ENCODE results near the gene EML4.
"Not testable (repeated sequence)": the region's sequence is repeated elsewhere in the genome, so short reads cannot be mapped to it uniquely, and the experiment has no call there.

The EML4 gene

DNA sequence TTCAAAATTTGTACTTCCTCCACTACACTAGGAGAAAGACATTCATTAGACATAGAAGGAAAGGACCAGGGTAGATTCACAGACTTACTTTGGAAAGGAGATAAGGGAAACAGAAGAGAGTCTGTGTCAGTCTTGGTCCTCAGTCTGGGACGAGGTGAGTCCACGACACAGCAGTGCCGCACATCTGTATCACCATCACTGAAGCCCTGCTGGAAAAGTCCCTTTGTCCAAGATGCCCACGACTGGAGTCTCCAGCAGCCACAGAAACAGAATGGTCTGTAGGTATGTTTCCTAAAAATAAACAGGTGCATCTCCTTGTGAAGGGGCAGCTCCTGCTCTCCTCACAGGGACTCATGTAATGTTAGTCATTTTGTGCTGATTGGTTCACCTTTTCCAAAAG, 164.4 kb downstream of the EML4 start:
- DNase-seq: no peak
- in situ Hi-C loops (cut with HindIII; ENCODE audit: low pct_ligation_motif_present, low pct_unique_long_range_greater_than_20kb, low sequenced_read_pairs): no loop called here

DNA sequence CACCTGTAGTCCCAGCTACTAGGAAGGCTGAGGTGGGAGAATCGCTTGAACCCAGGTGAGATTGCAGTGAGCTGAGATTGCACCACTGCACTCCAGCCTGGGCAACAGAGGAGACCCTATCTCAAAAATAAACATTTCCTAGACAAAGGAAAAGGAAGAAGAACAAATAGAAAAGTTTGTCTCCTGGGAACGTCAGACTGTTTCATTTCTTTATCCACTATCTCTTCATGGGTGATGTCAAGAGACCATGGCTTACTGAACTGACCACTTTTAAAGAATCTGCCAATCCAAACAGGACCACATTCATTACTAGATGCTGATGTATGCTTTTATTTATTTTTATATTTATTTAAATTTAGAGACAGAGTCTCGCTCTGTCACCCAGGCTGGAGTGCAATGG, 165.1 kb downstream of the EML4 start:
- in situ Hi-C loops (cut with HindIII; ENCODE audit: low pct_ligation_motif_present, low pct_unique_long_range_greater_than_20kb, low sequenced_read_pairs): no loop called here
- no peak for DNase-seq

DNA sequence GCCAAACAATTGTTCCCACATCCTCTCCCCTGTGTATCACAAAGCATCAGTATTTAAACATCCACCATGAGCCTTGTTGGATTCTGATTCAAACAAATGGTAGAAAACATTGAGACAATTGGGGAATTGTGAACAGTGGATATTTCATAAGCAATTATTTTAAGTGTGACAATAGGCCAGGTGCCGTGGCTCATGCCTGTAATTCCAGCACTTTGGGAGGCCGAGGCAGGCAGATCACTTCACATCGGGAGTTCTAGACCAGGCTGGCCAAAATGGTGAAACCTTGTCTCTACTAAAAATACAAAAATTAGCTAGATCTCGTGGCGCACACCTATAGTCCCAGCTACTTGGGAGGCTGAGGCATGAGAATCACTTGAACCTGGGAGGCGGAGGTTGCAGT, 165.7 kb downstream of the EML4 start:
- in situ Hi-C loops (cut with HindIII; ENCODE audit: low pct_ligation_motif_present, low pct_unique_long_range_greater_than_20kb, low sequenced_read_pairs): not testable (repeated sequence)

DNA sequence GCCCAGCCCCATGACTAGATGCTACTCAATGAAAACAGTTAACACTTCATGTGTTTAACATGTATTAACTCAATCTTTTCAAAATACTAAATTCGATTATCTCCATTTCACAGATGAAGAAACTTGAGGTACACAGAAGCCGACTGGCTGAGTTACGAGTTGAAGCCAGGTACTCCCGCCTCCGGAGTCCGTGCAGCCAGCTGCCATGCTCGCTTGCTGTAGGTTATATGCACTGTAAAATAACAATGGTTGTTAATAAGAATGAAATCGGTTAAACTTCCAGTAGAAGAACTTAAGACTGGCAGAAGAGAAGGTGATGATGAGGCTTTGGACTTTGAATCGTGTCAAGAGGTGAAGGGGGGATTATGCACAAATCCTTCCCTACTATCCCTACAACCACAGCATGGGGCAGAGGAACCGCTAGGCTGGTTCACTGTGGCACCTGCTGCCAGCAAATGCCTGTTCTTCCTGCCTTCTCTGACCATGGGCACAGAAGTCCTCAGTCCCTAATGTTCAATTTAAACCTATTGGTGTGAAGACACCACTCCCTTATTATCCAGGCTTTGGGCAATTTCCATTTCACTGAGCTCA, 166.5 kb downstream of the EML4 start:
- DNase-seq: no peak

More for the DNA sequence above, 165.7 kb downstream of the EML4 start:
- DNase-seq: not testable (repeated sequence)

DNA sequence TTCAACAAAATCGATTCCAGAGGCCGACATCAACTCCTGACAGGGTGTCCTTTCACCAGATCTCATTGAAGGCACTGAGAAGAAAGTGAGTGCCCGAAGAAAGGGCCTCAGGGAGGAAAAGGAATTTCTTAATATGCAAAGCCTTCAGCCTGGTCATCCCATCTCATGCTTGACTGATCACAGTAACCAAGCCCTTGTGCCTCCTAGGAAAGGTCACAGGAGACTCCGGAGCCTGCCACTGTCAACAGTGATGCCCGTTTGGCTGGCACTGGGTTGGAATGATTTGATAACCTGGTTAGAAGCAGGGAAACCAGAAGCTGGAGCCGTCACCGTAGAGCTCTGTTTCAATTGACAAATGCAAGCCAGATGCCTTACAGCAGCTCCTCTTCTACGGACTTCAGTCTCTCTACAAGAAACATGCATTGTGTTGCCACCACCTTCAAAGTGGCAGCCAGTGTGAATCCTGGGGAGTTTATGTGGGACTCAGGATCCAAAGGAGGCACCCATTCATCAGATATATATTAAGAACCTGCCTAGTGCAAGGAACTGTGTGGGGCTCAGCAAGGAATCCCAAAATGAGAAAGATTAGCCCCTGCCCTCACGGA, 167.3 kb downstream of the EML4 start:
- no peak for DNase-seq
- in situ Hi-C loops (cut with HindIII; ENCODE audit: low pct_ligation_motif_present, low pct_unique_long_range_greater_than_20kb, low sequenced_read_pairs): no loop called here

More for the DNA sequence above, 166.5 kb downstream of the EML4 start:
- in situ Hi-C loops (cut with HindIII; ENCODE audit: low pct_ligation_motif_present, low pct_unique_long_range_greater_than_20kb, low sequenced_read_pairs): no loop called here

DNA sequence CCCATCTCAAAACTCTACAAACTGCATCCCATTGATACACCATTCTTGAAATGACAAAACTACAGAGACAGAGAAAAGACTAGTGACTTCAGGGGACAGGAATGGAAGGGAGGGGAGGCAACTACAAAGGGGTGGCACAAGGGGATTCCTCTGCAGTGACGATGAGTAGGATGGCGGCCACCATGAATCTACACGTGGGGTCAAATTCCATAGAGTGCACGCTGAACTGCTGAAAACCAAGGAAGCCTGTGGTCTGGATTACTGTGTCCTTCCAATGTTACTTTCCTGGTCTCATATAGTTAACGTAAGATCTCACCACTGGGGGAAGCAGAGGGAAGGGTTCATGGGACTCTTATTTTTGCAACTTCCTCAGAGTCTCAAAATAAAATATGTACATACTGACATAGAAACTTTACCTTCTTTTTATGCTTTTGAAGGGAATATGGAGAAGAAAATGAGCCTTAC, 168.2 kb downstream of the EML4 start:
- in situ Hi-C loops (cut with HindIII; ENCODE audit: low pct_ligation_motif_present, low pct_unique_long_range_greater_than_20kb, low sequenced_read_pairs): no loop called here
- no peak for DNase-seq

DNA sequence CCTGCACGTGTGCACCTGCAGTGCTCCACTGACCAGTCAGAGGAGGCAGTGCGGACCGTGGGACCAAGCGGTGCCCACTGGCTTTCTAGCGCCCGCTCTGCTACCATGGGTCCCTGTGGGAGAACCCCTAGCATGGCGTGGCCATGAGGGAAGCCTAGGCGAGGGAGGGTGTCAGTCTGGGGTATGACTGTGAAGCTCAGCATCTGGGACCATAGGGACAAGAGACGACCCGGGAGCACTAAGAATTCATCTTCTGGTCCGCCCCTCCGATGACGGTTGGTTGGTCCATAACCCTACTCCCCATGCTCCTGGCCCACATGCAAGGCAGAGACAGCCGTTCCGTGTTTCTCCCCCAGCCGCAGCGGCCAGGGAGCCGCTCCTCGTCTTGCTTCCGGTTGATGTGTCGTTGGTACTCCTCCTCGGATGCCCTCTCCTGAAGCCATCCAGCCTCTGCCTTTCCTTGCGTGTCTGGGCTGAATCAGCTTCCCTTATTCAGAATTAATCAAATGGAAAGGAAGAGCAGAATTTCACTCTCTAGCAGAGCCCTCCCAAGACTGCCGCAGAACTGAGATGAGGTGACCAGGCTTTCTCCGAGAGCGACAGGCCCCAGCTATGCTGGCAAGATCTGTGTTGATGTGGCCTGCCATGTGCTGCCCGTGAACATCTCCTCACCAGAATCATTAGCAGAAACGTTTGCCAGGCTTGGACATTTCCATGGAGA, 168.9 kb downstream of the EML4 start:
- in situ Hi-C loops (cut with HindIII; ENCODE audit: low pct_ligation_motif_present, low pct_unique_long_range_greater_than_20kb, low sequenced_read_pairs): no loop called here
- DNase-seq: no peak

DNA sequence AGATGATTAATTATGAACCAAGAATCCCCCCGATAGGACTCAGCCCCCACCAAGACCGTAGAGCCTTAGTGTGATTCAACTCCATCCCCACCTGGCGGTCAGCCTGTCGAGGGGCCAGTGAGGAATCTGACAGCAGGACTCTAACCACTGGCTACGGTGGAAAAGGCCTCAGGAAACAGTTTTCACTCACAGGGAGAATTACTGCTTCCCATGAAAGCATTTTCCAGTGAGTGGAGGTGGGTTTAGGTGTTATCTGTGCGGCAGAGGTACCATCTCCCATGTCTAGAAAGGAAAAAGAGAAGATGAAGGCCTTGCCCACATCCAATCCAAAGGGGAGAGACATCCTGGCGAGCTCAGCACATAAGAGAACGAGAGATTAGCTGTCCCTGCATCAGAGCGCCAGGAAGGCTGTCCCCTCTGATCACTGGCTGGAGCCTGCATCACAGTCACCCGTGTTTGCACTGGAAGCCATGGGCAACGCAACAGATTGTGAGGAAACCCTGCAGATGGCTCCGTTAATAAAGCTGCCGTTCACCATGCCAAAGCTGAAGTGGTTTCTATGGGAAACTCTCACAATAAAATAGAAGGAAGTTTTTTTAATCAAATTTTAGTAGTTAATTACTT, 169.5 kb downstream of the EML4 start:
- DNase-seq: no peak
- in situ Hi-C loops (cut with HindIII; ENCODE audit: low pct_ligation_motif_present, low pct_unique_long_range_greater_than_20kb, low sequenced_read_pairs): no loop called here

DNA sequence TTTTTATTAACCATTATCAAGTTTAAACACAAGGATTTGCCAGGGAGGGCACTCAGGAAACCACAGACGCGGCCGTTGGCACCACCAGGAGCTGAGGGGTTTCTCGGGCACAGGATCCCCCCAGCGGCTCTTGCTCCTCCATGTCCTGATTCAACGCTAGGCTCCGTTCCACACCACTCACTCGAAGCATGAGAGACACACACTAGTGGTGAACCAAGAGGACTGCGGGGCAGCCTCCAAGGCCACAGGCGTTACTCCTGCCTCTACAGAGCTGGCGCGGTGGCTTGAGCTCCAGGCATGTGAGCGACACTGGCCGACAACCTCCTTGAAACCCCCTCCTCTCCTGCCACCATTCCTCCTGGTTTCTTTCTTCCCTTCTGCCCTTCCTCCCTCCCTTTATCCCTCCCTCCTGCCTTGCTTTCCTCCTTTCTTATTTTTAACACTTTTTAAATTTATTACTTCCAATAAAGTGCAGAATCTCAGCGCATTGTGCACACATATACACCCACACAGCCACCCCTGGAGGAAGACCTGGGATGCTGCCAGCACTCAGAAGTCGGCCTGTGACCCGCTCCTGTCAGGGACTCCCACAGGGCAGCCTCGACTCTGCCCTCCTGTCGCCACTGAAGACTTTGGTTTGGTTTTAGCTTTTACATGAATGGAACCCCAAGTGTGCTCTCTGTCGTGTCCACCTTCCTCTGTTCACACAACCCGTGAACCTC, 170.2 kb downstream of the EML4 start:
- in situ Hi-C loops (cut with HindIII; ENCODE audit: low pct_ligation_motif_present, low pct_unique_long_range_greater_than_20kb, low sequenced_read_pairs): no loop called here
- no peak for DNase-seq

DNA sequence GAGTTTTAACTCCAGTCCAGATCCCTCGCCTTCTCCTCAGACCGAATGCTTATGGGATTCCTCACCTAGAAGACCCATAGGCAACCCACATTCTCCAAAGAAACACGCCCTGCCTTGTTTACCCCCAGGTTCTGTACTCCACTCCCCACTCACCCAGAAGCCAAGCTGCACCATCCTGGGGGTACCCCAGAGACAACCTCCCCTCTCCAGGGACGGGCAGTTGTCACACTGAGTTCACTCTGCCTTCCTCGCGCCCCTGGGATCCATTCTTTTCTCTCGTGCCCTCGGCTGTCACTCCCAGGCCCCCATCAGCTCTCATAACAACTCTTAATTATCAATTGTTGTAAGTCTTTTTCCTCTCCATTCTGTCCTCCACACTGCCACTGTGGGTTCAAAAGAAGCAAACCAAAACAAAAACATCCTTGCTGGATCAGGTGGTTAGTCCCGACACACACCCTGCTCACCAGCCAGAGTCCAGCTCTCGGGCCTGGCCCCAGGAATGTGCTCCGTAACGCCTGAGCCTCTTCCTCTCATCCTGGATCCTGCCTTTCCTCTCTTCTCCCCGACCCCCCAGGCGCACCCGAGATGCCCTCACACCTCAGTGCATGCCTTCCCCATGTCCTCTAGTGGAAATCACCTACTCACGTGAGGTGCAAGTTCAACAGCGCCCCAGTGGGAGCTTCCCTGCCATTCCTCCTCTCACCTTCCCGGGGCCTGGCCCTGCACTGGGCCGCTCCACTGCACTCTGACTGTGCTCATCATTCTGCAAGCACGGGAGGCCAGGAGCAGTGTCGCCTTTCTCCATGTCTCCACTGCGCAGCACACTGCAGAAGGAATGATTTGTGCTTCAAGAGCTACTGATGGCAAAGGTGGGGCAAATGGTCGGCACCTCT, 171.1 kb downstream of the EML4 start:
- no peak for DNase-seq
- in situ Hi-C loops (cut with HindIII; ENCODE audit: low pct_ligation_motif_present, low pct_unique_long_range_greater_than_20kb, low sequenced_read_pairs): no loop called here

DNA sequence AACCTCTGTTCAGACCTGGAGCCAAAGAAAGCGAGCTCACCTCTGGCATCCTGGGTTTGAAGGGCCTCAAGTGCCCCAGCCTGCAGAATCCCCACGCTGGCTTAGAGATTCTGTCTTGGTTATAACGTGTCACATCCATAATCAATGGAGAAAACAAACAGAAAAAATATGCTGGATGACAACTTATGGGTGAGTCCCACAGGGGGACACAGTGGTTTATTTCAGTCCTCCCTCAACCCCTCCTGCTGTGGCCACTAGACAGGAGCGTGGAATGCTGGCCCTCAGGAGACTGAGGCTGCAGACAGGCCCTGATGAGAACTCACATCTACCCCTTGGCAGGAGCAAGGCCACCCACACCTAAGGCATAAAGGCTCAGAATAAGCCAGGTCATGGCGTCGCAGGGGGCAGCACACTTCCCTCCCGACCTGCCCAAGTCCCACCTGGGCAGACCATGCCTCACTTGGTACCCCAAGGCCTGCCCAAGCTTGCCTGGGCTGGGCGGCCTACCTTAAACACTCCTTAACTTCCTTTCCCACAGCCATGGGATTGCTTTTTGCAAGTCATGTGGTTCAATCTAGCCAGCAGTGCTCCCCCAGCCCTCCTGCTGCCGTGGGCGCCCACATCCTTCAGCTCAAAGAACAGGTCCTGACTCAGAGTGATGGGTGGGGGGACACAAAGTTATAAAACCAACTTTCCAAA, 171.9 kb downstream of the EML4 start:
- in situ Hi-C loops (cut with HindIII; ENCODE audit: low pct_ligation_motif_present, low pct_unique_long_range_greater_than_20kb, low sequenced_read_pairs): no loop called here
- no peak for DNase-seq

DNA sequence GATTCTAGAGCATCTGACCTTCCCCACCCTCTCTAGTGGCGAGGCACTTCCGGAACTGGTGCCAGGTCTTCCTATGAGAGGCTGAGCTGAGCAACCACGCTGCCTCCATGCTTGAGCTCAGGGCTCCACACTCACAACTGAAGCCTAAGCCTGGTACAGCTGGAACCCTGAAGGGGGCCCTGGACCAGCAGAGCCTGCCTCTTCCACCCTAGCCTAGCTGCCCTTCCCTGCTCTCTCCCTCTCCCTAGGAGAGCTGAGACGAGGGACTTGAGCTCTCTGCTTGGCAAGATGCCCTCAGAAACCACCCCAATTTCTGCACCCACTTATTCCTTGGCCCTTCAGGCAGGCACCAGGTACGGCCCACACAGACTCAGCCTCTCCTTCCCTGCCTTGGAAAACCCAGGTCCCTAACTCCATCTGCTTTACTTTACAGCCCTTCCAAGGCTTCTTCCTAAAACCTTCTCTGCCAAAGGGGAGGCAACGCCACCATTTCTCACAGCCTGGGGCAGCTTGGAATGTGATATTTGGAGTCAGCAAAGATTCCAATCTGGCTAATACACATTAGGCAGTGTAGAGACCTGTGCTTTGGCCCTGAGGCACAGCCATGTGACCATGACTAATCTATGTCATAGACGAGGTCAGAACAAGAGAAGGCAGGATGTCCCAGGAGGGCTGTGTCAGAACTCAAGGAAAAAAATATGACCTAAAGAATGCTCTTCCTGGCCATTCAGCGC, 173.1 kb downstream of the EML4 start:
- peak; percentile 57 for DNase-seq
- in situ Hi-C loops (cut with HindIII; ENCODE audit: low pct_ligation_motif_present, low pct_unique_long_range_greater_than_20kb, low sequenced_read_pairs): no loop called here

DNA sequence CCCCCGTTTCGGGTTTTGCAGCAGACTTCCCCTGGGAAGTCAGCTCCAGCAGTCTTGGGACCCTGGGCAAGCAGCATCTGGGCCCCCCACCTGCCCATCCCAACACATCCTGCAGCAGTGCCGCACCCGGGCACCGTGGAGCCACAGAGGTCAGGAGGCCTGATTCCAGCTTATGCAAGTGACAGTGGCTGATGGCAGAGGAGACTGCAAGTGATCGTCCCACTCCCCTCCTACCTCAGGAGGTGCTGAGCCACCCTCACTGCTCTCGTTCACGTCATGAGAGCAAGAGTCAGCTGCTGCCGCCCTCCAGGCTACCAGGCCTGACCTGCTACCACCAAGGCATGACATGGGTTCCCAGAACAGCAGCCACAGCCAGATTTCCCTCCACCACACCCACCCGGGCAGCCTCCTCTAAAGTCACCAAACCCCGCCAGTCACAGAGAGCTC, 173.7 kb downstream of the EML4 start:
- DNase-seq: no peak
- in situ Hi-C loops (cut with HindIII; ENCODE audit: low pct_ligation_motif_present, low pct_unique_long_range_greater_than_20kb, low sequenced_read_pairs): no loop called here

DNA sequence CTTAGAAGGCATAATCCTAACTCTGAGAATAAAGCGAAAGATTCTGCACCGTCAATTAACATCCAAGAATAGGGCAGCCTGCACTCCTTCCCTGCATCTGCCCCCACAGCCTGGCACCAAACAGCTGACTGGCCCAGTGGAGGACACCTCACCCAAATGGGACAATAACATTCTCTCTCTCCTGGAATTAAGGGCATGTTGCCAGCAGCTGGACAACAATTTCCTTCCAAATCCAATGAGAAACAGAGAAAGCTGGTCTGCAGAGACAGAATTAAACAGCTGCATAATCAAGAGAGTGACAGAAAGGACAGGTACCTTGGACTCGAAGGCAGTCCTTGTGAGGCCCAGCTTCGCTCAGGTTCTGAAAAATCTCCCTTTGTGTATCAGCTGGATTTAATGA, 176.8 kb downstream of the EML4 start:
- in situ Hi-C loops (cut with HindIII; ENCODE audit: low pct_ligation_motif_present, low pct_unique_long_range_greater_than_20kb, low sequenced_read_pairs): no loop called here
- DNase-seq: no peak

DNA sequence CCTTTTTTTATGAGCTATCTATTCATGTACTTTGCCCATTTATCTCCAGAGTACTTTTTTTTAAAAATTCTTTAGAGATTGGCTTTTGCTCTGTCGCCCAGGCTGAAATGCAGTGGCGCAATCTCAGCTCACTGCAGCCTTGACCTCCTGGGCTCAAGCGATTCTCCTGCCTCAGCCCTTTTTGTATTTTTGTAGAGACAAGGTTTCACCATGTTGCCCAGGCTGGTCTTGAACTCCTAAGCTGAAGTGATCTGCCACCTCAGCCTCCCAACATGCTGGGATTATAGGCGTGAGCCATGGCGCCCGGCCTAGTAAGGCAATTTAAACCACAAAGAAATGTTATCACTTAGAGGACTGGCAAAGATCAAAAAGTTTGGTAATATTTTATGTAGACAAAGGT, 177.7 kb downstream of the EML4 start:
- in situ Hi-C loops (cut with HindIII; ENCODE audit: low pct_ligation_motif_present, low pct_unique_long_range_greater_than_20kb, low sequenced_read_pairs); DNase-seq: not testable (repeated sequence)

DNA sequence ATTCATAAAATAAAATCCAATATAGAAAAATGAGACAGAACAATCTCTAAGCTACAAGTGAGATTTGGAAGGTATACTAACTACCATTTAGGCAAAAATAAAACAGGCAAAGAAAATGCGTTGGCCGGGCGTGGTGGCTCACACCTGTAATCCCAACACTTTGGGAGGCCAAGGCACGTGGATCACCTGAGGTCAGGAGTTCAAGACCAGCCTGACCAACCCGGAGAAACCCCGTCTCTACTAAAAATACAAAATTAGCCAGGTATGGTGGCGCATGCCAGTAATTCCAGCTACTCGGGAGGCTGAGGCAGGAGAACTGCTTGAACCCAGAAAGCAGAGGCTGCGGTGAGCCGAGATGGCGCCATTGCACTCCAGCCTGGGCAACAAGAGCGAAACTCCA, 178.4 kb downstream of the EML4 start:
- in situ Hi-C loops (cut with HindIII; ENCODE audit: low pct_ligation_motif_present, low pct_unique_long_range_greater_than_20kb, low sequenced_read_pairs); DNase-seq: not testable (repeated sequence)
